Vagina (tissue), 2 donors: Measurements from ENCODE around the gene NCOA3. TPM values are rescaled to one million over a fixed set of nuclear protein-coding genes. Genes with fewer than 3 reads are reported as not detected.
A peak's percentile ranks its signal among the peaks of the same experiment; 100 is the strongest.

ENCODE experiments used
- DNase-seq, 2 donors: peaks; one replicate each; pipeline ENCODE4 v3.0.0-alpha.2; 2017; ENCODE audit errors: extremely low spot score in 2 of 2
- H3K27ac ChIP-seq: fragments of 200-600 bp; sonication (generic); one replicate; pipeline ENCODE4 v1.5.1; 2019
- H3K27me3 ChIP-seq: fragments of 200-600 bp; sonication (generic); one replicate; pipeline ENCODE4 v1.5.1; 2019
- H3K36me3 ChIP-seq, 2 donors: fragments of 200-600 bp; sonication (generic); one replicate each; pipeline ENCODE4 v1.5.1; 2017 to 2019
- H3K4me1 ChIP-seq: fragments of 200-600 bp; sonication (generic); one replicate; pipeline ENCODE4 v1.5.1; 2019
- H3K4me3 ChIP-seq, 2 donors: fragments of 200-600 bp; sonication (generic); 1 replicate in 1 of 2; 2 replicates in 1 of 2; pipeline ENCODE4 v1.5.1; 2016 to 2019
- H3K9me3 ChIP-seq: fragments of 200-600 bp; sonication (generic); one replicate; pipeline ENCODE4 v1.5.1; 2019
- POLR2A ChIP-seq, 2 donors: fragments of 450-650 bp; IDR thresholded peaks; one replicate each; pipeline ENCODE4 v1.6.1; 2017; ENCODE audit warnings: antibody characterized with exemption in 2 of 2, mild to moderate bottlenecking in 2 of 2, moderate library complexity in 2 of 2
- POLR2AphosphoS5 ChIP-seq, 2 donors: sonication (generic); formaldehyde crosslinking; IDR thresholded peaks; one replicate each; pipeline ENCODE4 v1.9.0; 2017; ENCODE audit warnings: antibody characterized with exemption in 2 of 2, mild to moderate bottlenecking in 2 of 2, low read depth in 1 of 2; ENCODE audit not compliant: insufficient read depth in 1 of 2
- intact Hi-C: fragments of 100-400 bp; cut with DNase I; formaldehyde crosslinking; loops from one replicate; pipeline ENCODE4 v1.15.1; 2023
- total RNA-seq: library from RNA; depleted of rRNA; stranded (reverse); fragments of >200 nt; gene quantifications from one replicate; pipeline ENCODE4 v1.2.3, GENCODE V29; 2016
- TF ChIP-seq, protein P1 (sequence below), 3 experiments: fragments of 450-650 bp in 2 of 3; fragments of 200-600 bp in 1 of 3; sonication (generic) in 1 of 3; IDR thresholded peaks; one replicate each; pipeline ENCODE4 v1.5.1; 2017 to 2019; ENCODE audit warnings: antibody characterized with exemption in 3 of 3, mild to moderate bottlenecking in 2 of 3, moderate library complexity in 2 of 3

NCOA3 gene
- total RNA-seq, 1 donor from 2014 or later: 47.1 TPM

DNA sequence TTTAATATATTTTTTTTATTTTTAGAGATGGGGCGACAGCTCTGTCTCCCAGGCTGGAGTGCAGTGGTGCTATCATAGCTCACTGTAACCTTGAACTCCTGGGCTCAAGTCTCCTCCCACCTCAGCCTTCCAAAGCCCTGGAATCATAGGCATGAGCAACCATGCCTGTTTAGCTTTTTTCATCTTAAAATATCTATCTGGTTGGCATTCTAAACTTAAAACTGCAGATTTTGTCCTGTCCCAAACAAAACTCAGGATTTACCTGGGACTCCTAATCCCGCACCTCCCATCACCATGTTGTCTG is 158.9 kb downstream of the NCOA3 start:
- H3K4me1 ChIP-seq: peaks cover 7% of the 10 kb centered on the region
- H3K36me3 ChIP-seq: peaks cover 0 to 64% of the 10 kb centered on the region in 2 donors
- no peaks in the 10 kb centered on the region for H3K27me3 ChIP-seq
- no peak overlapping the region for H3K27ac ChIP-seq
- H3K4me3 ChIP-seq: no peak overlapping the region
- TF ChIP-seq, protein P1, sequence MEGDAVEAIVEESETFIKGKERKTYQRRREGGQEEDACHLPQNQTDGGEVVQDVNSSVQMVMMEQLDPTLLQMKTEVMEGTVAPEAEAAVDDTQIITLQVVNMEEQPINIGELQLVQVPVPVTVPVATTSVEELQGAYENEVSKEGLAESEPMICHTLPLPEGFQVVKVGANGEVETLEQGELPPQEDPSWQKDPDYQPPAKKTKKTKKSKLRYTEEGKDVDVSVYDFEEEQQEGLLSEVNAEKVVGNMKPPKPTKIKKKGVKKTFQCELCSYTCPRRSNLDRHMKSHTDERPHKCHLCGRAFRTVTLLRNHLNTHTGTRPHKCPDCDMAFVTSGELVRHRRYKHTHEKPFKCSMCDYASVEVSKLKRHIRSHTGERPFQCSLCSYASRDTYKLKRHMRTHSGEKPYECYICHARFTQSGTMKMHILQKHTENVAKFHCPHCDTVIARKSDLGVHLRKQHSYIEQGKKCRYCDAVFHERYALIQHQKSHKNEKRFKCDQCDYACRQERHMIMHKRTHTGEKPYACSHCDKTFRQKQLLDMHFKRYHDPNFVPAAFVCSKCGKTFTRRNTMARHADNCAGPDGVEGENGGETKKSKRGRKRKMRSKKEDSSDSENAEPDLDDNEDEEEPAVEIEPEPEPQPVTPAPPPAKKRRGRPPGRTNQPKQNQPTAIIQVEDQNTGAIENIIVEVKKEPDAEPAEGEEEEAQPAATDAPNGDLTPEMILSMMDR (IDR thresholded peaks at IDR 0.05): no peak
- TF ChIP-seq POLR2A (IDR thresholded peaks at IDR 0.05) (no peak), POLR2AphosphoS5 (IDR thresholded peaks at IDR 0.05; ENCODE audit: insufficient read depth in 1 of 2, low read depth in 1 of 2) (no peak)
- no peaks in the 10 kb centered on the region for H3K9me3 ChIP-seq
- DNase-seq: no peak
- intact Hi-C loops: loop anchor here (5.0 kb wide), 1 partner anchor 962 kb away; no protein-coding TSS in a partner anchor

DNA sequence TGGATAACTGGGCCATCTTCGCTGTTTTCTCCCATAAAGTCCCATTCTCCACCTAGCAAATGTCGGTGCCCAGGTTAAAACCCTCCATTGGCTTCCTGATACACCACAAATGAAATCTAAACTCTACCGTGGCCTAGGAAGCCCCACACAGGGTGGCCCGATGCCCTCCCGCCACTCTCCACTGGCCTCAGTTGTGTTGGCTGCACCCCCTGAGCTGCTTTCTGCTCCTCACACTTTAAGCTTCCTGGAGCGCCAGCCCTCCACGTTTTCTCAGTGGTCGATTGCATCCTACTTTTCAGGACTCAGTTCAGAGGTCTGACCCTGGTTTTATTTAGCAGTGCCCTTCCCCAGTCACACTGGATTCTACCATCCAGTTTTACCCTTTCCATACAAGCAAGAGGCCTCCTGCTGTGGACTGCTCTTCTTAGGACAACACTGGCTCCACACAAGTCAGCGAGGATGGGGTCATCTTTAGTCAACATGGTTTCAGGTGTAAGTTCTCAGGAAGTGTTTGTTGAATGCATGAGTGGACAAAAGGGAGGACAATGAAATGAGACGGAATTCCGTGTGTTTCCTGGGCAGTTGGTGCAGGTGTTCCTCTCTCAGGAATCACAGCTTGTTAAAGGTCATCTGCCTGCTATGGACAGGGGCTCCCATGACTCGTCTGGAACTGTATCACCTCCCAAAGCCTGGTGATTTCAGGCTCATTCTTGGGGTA is 159.5 kb downstream of the NCOA3 start:
- intact Hi-C loops: loop anchor here (5.0 kb wide), 1 partner anchor 961 kb away; no protein-coding TSS in a partner anchor
- no peaks in the 10 kb centered on the region for H3K9me3 ChIP-seq
- no peak overlapping the region for H3K4me3 ChIP-seq
- no peak overlapping the region for H3K27ac ChIP-seq
- peaks cover 11% of the 10 kb centered on the region for H3K4me1 ChIP-seq
- no peaks in the 10 kb centered on the region for H3K27me3 ChIP-seq
- TF ChIP-seq POLR2A (IDR thresholded peaks at IDR 0.05) (no peak), POLR2AphosphoS5 (IDR thresholded peaks at IDR 0.05; ENCODE audit: insufficient read depth in 1 of 2, low read depth in 1 of 2) (no peak)
- TF ChIP-seq, protein P1 (IDR thresholded peaks at IDR 0.05): no peak
- DNase-seq: peak in 1 of 2 donors; percentile 16
- H3K36me3 ChIP-seq: peaks cover 0 to 70% of the 10 kb centered on the region in 2 donors

DNA sequence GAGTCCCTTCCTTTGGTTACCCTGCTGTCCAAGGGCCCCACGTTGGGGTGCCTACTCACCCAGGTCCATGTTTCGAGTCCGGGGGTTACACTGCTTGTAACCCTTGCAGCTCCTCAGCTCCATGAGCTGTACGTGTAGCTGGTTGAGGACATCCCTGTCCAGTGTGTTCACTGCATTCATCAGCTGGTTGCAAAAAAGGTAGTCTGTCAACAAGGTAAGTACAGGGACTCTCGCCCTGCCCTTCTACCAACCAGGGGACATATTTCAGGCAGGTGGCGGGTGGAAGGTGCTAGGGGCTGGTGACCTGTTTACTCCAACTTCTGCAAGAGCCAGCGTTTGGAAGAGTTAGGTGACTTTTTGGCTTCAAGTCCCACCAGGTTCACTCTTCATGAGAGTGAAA is 160.0 kb downstream of the NCOA3 start:
- Histone ChIP-seq H3K27me3 (no peaks in the 10 kb centered on the region), H3K9me3 (no peaks in the 10 kb centered on the region), H3K4me1 (peaks cover 11% of the 10 kb centered on the region), H3K27ac (no peak overlapping the region), H3K4me3 (no peak overlapping the region), H3K36me3 (peaks cover 0 to 74% of the 10 kb centered on the region in 2 donors)
- intact Hi-C loops: loop anchor here (5.0 kb wide), 1 partner anchor 961 kb away; no protein-coding TSS in a partner anchor
- DNase-seq: peak in 1 of 2 donors; percentile 81
- TF ChIP-seq, protein P1 (IDR thresholded peaks at IDR 0.05): no peak
- TF ChIP-seq POLR2A (IDR thresholded peaks at IDR 0.05) (no peak), POLR2AphosphoS5 (IDR thresholded peaks at IDR 0.05; ENCODE audit: insufficient read depth in 1 of 2, low read depth in 1 of 2) (no peak)

DNA sequence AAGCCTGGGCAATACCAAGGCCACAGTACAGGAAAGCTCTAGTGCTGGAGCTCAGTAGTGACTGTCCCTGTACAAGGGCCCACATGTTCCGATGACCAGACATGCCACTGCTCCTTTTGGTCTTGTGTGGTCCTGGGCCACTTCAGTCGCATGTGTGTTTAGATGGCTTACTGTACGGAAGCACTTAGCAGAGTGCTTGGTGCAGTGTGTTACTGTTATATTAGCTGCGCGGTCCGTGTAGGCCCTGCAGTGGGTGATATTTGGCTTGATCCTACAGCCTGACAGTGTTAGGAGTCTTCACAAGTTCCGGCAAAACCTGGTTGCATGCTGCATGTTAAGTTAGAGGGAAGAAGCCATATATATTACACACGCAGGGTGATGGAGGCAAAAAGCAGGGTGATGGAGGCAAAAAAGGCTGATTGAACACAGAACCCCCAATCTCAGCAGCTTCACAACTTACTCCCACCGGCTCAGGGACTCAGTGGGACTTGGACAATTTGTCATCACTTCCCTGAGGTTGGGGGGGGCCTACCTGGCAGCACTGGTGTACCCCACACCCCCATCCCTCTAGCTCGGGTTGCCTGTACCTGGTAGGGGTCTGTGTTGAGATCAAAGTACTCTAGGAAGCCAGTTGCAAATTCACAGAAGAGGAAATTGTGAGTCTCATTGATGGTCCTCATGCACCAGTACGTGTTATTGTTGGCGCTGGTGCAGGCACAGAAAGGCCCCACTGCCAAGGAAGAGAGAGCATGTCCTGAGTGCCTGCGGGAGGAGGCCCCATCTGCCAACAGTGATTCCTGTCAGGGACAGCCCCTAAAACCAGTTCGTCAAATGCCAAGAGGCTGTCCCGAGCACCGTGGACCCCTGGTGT is 161.0 kb downstream of the NCOA3 start:
- Histone ChIP-seq H3K27me3 (no peaks in the 10 kb centered on the region), H3K9me3 (no peaks in the 10 kb centered on the region), H3K4me3 (no peak overlapping the region), H3K4me1 (peaks cover 11% of the 10 kb centered on the region), H3K27ac (no peak overlapping the region), H3K36me3 (peaks cover 0 to 66% of the 10 kb centered on the region in 2 donors)
- TF ChIP-seq POLR2A (IDR thresholded peaks at IDR 0.05): no peak
- TF ChIP-seq, protein P1 (IDR thresholded peaks at IDR 0.05): no peak
- no peak for TF ChIP-seq POLR2AphosphoS5 (IDR thresholded peaks at IDR 0.05; ENCODE audit: insufficient read depth in 1 of 2, low read depth in 1 of 2)
- intact Hi-C loops: loop anchor here (5.0 kb wide), 1 partner anchor 960 kb away; no protein-coding TSS in a partner anchor
- no peak for DNase-seq
